IMR-90 (cell line): ENCODE measurements around the gene OR51A2. TPM values are rescaled to one million over a fixed set of nuclear protein-coding genes. Genes with fewer than 3 reads are reported as not detected.

Source experiments
- ATAC-seq: fragments of 200-7000 bp; cut with Tn5 transposase; 2 replicates; pipeline ENCODE4 v1.9.1; 2020; ENCODE audit warnings: low read depth, mild to moderate bottlenecking, moderate library complexity
- BruUV-seq: library from RNA; stranded (reverse); fragments of 400-500 nt; replicated peaks from 2 replicates; lab custom pipeline; 2021; lab: Mats Ljungman, UMichigan
- CTCF ChIA-PET: fragments of 300-600 bp; formaldehyde crosslinking; extraction: SDS; loops from one replicate; lab custom pipeline; 2021; ENCODE audit warnings: antibody characterized with exemption; lab: Yijun Ruan, JAX
- POLR2A ChIA-PET: fragments of 300-600 bp; sonication (Branson Sonifier 250); formaldehyde crosslinking; loops from one replicate; lab custom pipeline; 2022; ENCODE audit warnings: antibody characterized with exemption; ENCODE audit not compliant: unreplicated experiment; lab: Charles Lee
- DNase-seq: peaks from one replicate; pipeline ENCODE4 v3.0.0; 2013
- H2AFZ ChIP-seq: replicated peaks from 2 replicates; pipeline ENCODE3; 2013; ENCODE audit warnings: low read length, mild to moderate bottlenecking; ENCODE audit not compliant: poor library complexity
- H2AK5ac ChIP-seq: 2 replicates; pipeline ENCODE4 v1.6.1; 2013; ENCODE audit warnings: low read depth, low read length, inconsistent platforms
- H2AK9ac ChIP-seq: replicated peaks from 2 replicates; pipeline ENCODE3; 2013; ENCODE audit warnings: mild to moderate bottlenecking, low read depth, low read length, moderate library complexity; ENCODE audit not compliant: poor library complexity
- H2BK120ac ChIP-seq: 2 replicates; pipeline ENCODE4 v1.6.1; 2013; ENCODE audit warnings: low read depth, low read length, inconsistent platforms
- H2BK15ac ChIP-seq: 3 replicates; pipeline ENCODE4 v1.6.1; 2013; ENCODE audit warnings: low read depth, low read length, inconsistent platforms
- H2BK20ac ChIP-seq: 2 replicates; pipeline ENCODE4 v1.6.1; 2013; ENCODE audit warnings: low read depth, mild to moderate bottlenecking, inconsistent platforms, low read length, moderate library complexity
- H2BK5ac ChIP-seq: 2 replicates; pipeline ENCODE4 v1.6.1; 2013; ENCODE audit warnings: mild to moderate bottlenecking, low read depth, low read length, inconsistent platforms; ENCODE audit not compliant: poor library complexity, severe bottlenecking
- H3K14ac ChIP-seq: replicated peaks from 2 replicates; pipeline ENCODE4 v1.6.1; 2013; ENCODE audit warnings: low read depth, low read length, inconsistent platforms
- H3K18ac ChIP-seq: 2 replicates; pipeline ENCODE4 v1.6.1; 2013; ENCODE audit warnings: low read depth, low read length, control low read depth
- H3K23ac ChIP-seq: 2 replicates; pipeline ENCODE4 v1.6.1; 2013; ENCODE audit warnings: low read depth, low read length, inconsistent platforms
- H3K27ac ChIP-seq: 2 replicates; pipeline ENCODE4 v1.5.1; 2013; ENCODE audit warnings: mild to moderate bottlenecking, control low read depth, low read length; ENCODE audit not compliant: insufficient read depth
- H3K27me3 ChIP-seq: 2 replicates; pipeline ENCODE4 v1.6.1; 2013; ENCODE audit warnings: low read length; ENCODE audit not compliant: control insufficient read depth, insufficient read depth
- H3K36me3 ChIP-seq: 2 replicates; pipeline ENCODE4 v1.6.1; 2013; ENCODE audit warnings: low read length, mixed read lengths; ENCODE audit not compliant: control insufficient read depth, insufficient read depth
- H3K4ac ChIP-seq: 2 replicates; pipeline ENCODE4 v1.6.1; 2013; ENCODE audit warnings: low read depth, low read length, inconsistent platforms
- H3K4me1 ChIP-seq: 2 replicates; pipeline ENCODE4 v1.6.1; 2013; ENCODE audit warnings: low read length, mixed read lengths; ENCODE audit not compliant: control insufficient read depth, insufficient read depth
- H3K4me2 ChIP-seq: 2 replicates; pipeline ENCODE4 v1.6.1; 2013; ENCODE audit warnings: low read depth, mild to moderate bottlenecking, control low read depth, low read length, moderate library complexity
- H3K4me3 ChIP-seq: 2 replicates; pipeline ENCODE4 v1.5.1; 2013; ENCODE audit warnings: low read depth, mild to moderate bottlenecking, control low read depth, low read length, moderate library complexity; ENCODE audit not compliant: insufficient read depth
- H3K56ac ChIP-seq: 2 replicates; pipeline ENCODE4 v1.6.1; 2013; ENCODE audit warnings: low read length, inconsistent platforms; ENCODE audit not compliant: insufficient read depth; ENCODE audit errors: extremely low read depth
- H3K79me1 ChIP-seq, 2 experiments: 2 replicates each; pipeline ENCODE4 v1.6.1; 2013; ENCODE audit warnings: low read length in 2 of 2, inconsistent platforms in 1 of 2, low read depth in 1 of 2
- H3K9ac ChIP-seq: 2 replicates; pipeline ENCODE4 v1.6.1; 2013; ENCODE audit warnings: low read depth, low read length, control low read depth
- H3K9me1 ChIP-seq: 2 replicates; pipeline ENCODE4 v1.6.1; 2013; ENCODE audit warnings: low read length, inconsistent platforms; ENCODE audit not compliant: insufficient read depth
- H3K9me3 ChIP-seq: 2 replicates; pipeline ENCODE4 v1.6.1; 2013; ENCODE audit warnings: low read length; ENCODE audit not compliant: control insufficient read depth, insufficient read depth
- H4K20me1 ChIP-seq: 2 replicates; pipeline ENCODE4 v1.6.1; 2013; ENCODE audit warnings: low read length, inconsistent platforms; ENCODE audit not compliant: insufficient read depth
- H4K5ac ChIP-seq: 2 replicates; pipeline ENCODE4 v1.6.1; 2013; ENCODE audit warnings: mild to moderate bottlenecking, low read depth, low read length, control low read depth
- H4K8ac ChIP-seq, 2 experiments: 2 replicates each; pipeline ENCODE4 v1.6.1; 2013; ENCODE audit warnings: low read depth in 2 of 2, low read length in 2 of 2, control low read depth in 1 of 2, inconsistent platforms in 1 of 2
- H4K91ac ChIP-seq: 2 replicates; pipeline ENCODE4 v1.6.1; 2013; ENCODE audit warnings: low read depth, low read length, inconsistent platforms; ENCODE audit not compliant: insufficient read depth
- CEBPB ChIP-seq: IDR thresholded peaks from 2 replicates; pipeline ENCODE4 v1.6.1; 2012; ENCODE audit warnings: low read depth, low read length, improper control_type of control experiment
- CHD1 ChIP-seq: IDR thresholded peaks from 2 replicates; pipeline ENCODE4 v1.6.1; 2012; ENCODE audit warnings: low read depth, low read length, improper control_type of control experiment
- WGBS, 2 experiments: methylation state at CpG; one replicate each; pipeline versions ENCODE4 v1.1.5 to v1.1.7; 2013; ENCODE audit warnings: missing lambda C conversion rate in 2 of 2; ENCODE audit not compliant: insufficient read length in 1 of 2; ENCODE audit errors: extremely low coverage in 2 of 2; 5-methylcytosine and 5-hydroxymethylcytosine counted together
- dilution Hi-C: fragments of 300-500 bp; cut with HindIII; formaldehyde crosslinking; loops from one replicate; pipeline ENCODE4 v1.14.3; 2018; ENCODE audit warnings: low sequenced_read_pairs; ENCODE audit not compliant: unreplicated experiment
- in situ Hi-C: fragments of 300-500 bp; cut with MboI; formaldehyde crosslinking; loops from 3 replicates; pipeline ENCODE4 v1.14.3; 2019; ENCODE audit warnings: low sequenced_read_pairs, inconsistent platforms, mixed read lengths
- intact Hi-C: fragments of 100-400 bp; cut with micrococcal nuclease; formaldehyde crosslinking; loops from 2 replicates; pipeline ENCODE4 v1.10.0; 2022
- polyA plus RNA-seq, 3 experiments: library from polyadenylated mRNA; depleted of rRNA; stranded (reverse); fragments of >200 nt; gene quantifications; 2 replicates each; pipeline ENCODE4 v1.2.3, GENCODE V29; 2012; ENCODE audit warnings: low replicate concordance in 1 of 3
- total RNA-seq: library from RNA; depleted of rRNA; stranded (reverse); fragments of >200 nt; gene quantifications from 2 replicates; pipeline ENCODE4 v1.2.3, GENCODE V29; 2012

Gene OR51A2
- total and polyA plus RNA-seq, 2 of the 4 experiments (the other 2 are of a cell fraction): not detected

DNA sequence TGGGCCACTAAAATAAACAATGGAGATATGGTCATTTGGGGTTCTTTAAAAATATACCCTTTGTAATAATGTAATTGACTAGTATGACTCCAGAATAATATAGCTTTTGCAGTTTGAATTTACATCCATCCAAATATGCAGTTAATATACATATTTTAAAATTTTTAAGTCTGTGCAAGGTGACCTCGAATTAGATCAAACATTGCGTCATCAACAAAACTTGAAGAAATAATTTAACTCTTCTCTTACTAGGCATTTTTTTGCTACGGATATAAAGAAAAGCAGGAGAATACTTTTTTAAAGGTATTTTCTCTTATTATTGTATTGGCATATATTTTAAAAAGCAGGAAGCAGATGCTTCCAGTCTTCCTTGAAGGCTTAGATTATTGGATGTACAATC is 18.8 kb downstream of the OR51A2 start:
- Histone ChIP-seq H3K23ac (no peak overlapping the region), H4K5ac (no peak overlapping the region), H2BK5ac (no peak overlapping the region), H3K4me1 (no peaks in the 10 kb centered on the region), H3K4ac (no peak overlapping the region), H3K18ac (no peak overlapping the region), H3K4me2 (no peak overlapping the region), H3K36me3 (no peaks in the 10 kb centered on the region), H2AFZ (no peak overlapping the region), H4K8ac (no peak overlapping the region), H2BK20ac (no peak overlapping the region), H2BK15ac (no peak overlapping the region), H2AK5ac (no peak overlapping the region), H3K4me3 (no peak overlapping the region), H2AK9ac (no peak overlapping the region), H3K27me3 (no peaks in the 10 kb centered on the region), H3K14ac (no peak overlapping the region), H3K56ac (no peak overlapping the region), H3K9me3 (no peaks in the 10 kb centered on the region), H3K79me1 (no peaks in the 10 kb centered on the region), H3K9ac (no peak overlapping the region), H4K91ac (no peak overlapping the region), H4K20me1 (no peaks in the 10 kb centered on the region), H3K27ac (no peak overlapping the region), H3K9me1 (no peaks in the 10 kb centered on the region), H2BK120ac (no peak overlapping the region)
- no peak for TF ChIP-seq CHD1
- peak; percentile 74 for TF ChIP-seq CEBPB
- no peak for ATAC-seq
- CTCF ChIA-PET: no interaction called here
- no CpG with 5 or more reads among the region's 3 CpGs for WGBS, 2 experiments
- dilution Hi-C loops (no loop called here), intact Hi-C loops (no loop called here), in situ Hi-C loops (no loop called here)
- no TSS peak for BruUV-seq
- POLR2A ChIA-PET: no interaction called here
- no peak for DNase-seq
